ENCODE results near the gene LILRB1.
"Not testable (repeated sequence)": the region's sequence is repeated elsewhere in the genome, so short reads cannot be mapped to it uniquely, and the experiment has no call there.

GRCh38 chr19:54631489-54632337 is 1.4 kb downstream of the LILRB1 start:
- TF ChIP-seq, protein P1, sequence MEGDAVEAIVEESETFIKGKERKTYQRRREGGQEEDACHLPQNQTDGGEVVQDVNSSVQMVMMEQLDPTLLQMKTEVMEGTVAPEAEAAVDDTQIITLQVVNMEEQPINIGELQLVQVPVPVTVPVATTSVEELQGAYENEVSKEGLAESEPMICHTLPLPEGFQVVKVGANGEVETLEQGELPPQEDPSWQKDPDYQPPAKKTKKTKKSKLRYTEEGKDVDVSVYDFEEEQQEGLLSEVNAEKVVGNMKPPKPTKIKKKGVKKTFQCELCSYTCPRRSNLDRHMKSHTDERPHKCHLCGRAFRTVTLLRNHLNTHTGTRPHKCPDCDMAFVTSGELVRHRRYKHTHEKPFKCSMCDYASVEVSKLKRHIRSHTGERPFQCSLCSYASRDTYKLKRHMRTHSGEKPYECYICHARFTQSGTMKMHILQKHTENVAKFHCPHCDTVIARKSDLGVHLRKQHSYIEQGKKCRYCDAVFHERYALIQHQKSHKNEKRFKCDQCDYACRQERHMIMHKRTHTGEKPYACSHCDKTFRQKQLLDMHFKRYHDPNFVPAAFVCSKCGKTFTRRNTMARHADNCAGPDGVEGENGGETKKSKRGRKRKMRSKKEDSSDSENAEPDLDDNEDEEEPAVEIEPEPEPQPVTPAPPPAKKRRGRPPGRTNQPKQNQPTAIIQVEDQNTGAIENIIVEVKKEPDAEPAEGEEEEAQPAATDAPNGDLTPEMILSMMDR (IDR thresholded peaks at IDR 0.05) = not testable (repeated sequence)
- not testable (repeated sequence) for TF ChIP-seq POLR2A (IDR thresholded peaks at IDR 0.05)

All from vagina (tissue), 2 donors.